CD14-positive monocyte (primary cell): ENCODE data around the gene PPP2R3B. TPM values are rescaled to one million over a fixed set of nuclear protein-coding genes. Genes with fewer than 3 reads are reported as not detected.

Experiments used
- DNase-seq, 3 donors: peaks; one replicate each; pipeline ENCODE4 v3.0.0-alpha.2; 2011 to 2022
- H2AFZ ChIP-seq: 2 replicates; pipeline ENCODE4 v1.6.0; 2012; ENCODE audit warnings: mild to moderate bottlenecking, low read depth, low read length, inconsistent platforms; ENCODE audit not compliant: insufficient read depth, poor library complexity, severe bottlenecking
- H3K27ac ChIP-seq, 2 donors: 1 replicate in 1 of 2; 2 replicates in 1 of 2; pipeline ENCODE4 v1.5.1; 2012 to 2013; ENCODE audit warnings: low read length in 2 of 2, control low read depth in 1 of 2, inconsistent platforms in 1 of 2, low read depth in 1 of 2, mild to moderate bottlenecking in 1 of 2
- H3K27me3 ChIP-seq, 2 donors: one replicate each; pipeline versions ENCODE4 v1.6.0 to v1.6.1; 2011 to 2013; ENCODE audit warnings: low read length in 2 of 2; ENCODE audit not compliant: control insufficient read depth in 2 of 2, insufficient read depth in 2 of 2
- H3K36me3 ChIP-seq, 2 donors: replicated peaks in 1 of 2; 1 replicate in 1 of 2; 2 replicates in 1 of 2; pipeline versions ENCODE4 v1.5.1 to v1.6.1; 2012 to 2013; ENCODE audit warnings: low read length in 2 of 2, control low read depth in 1 of 2, inconsistent platforms in 1 of 2, mild to moderate bottlenecking in 1 of 2; ENCODE audit not compliant: insufficient read depth in 2 of 2, control insufficient read depth in 1 of 2
- H3K4me1 ChIP-seq, 2 donors: 1 replicate in 1 of 2; 2 replicates in 1 of 2; pipeline versions ENCODE4 v1.5.1 to v1.6.1; 2012 to 2013; ENCODE audit warnings: low read length in 2 of 2, control low read depth in 1 of 2, inconsistent platforms in 1 of 2, mild to moderate bottlenecking in 1 of 2, moderate library complexity in 1 of 2; ENCODE audit not compliant: insufficient read depth in 2 of 2, control insufficient read depth in 1 of 2
- H3K4me2 ChIP-seq: replicated peaks from 2 replicates; pipeline ENCODE3; 2012; ENCODE audit warnings: low read length, moderate library complexity, mild to moderate bottlenecking; ENCODE audit not compliant: poor library complexity, severe bottlenecking; ENCODE audit errors: extremely low read depth
- H3K4me3 ChIP-seq, 3 experiments: fragments of 200-600 bp in 1 of 3; sonication (generic) in 1 of 3; replicated peaks in 1 of 3; 1 replicate in 2 of 3; 2 replicates in 1 of 3; pipeline ENCODE4 v1.5.1; 2011 to 2013; ENCODE audit warnings: low read length in 3 of 3, mild to moderate bottlenecking in 3 of 3, control low read depth in 2 of 3, low read depth in 2 of 3, inconsistent platforms in 1 of 3, moderate library complexity in 1 of 3
- H3K79me2 ChIP-seq: 2 replicates; pipeline ENCODE4 v1.6.0; 2012; ENCODE audit warnings: mild to moderate bottlenecking, control low read depth, inconsistent platforms, low read length, moderate library complexity; ENCODE audit not compliant: insufficient read depth
- H3K9ac ChIP-seq: 2 replicates; pipeline ENCODE4 v1.6.0; 2017; ENCODE audit warnings: low read length, mild to moderate bottlenecking; ENCODE audit not compliant: insufficient read depth, poor library complexity, severe bottlenecking
- H3K9me3 ChIP-seq, 2 donors: replicated peaks in 1 of 2; 1 replicate in 1 of 2; 2 replicates in 1 of 2; pipeline versions ENCODE4 v1.5.1 to v1.6.1; 2012 to 2013; ENCODE audit warnings: low read length in 2 of 2, control low read depth in 1 of 2; ENCODE audit not compliant: control insufficient read depth in 1 of 2, insufficient read depth in 1 of 2
- H4K20me1 ChIP-seq: 2 replicates; pipeline ENCODE4 v1.6.0; 2012; ENCODE audit warnings: mild to moderate bottlenecking, low read length, control low read depth, moderate library complexity; ENCODE audit not compliant: insufficient read depth
- H3K27ac Mint-ChIP-seq, 7 donors: one replicate each; pipeline ENCODE4 v1.8.0; 2020; ENCODE audit warnings: mild to moderate bottlenecking in 7 of 7, mixed read lengths in 7 of 7, moderate library complexity in 6 of 7, inconsistent platforms in 2 of 7
- H3K27me3 Mint-ChIP-seq, 3 donors: one replicate each; pipeline ENCODE4 v1.8.0; 2021 to 2022; ENCODE audit warnings: low read depth in 3 of 3, mild to moderate bottlenecking in 3 of 3, mixed read lengths in 3 of 3, moderate library complexity in 3 of 3, inconsistent platforms in 1 of 3
- H3K36me3 Mint-ChIP-seq, 2 donors: one replicate each; pipeline ENCODE4 v1.8.0; 2020; ENCODE audit warnings: mixed read lengths in 2 of 2, inconsistent platforms in 1 of 2, mild to moderate bottlenecking in 1 of 2
- H3K4me1 Mint-ChIP-seq: one replicate; pipeline ENCODE4 v1.8.0; 2020; ENCODE audit warnings: mild to moderate bottlenecking, mixed read lengths
- H3K4me3 Mint-ChIP-seq, 2 donors: one replicate each; pipeline ENCODE4 v1.8.0; 2020; ENCODE audit warnings: mild to moderate bottlenecking in 2 of 2, mixed read lengths in 2 of 2, moderate library complexity in 1 of 2
- H3K9me3 Mint-ChIP-seq, 7 donors: one replicate each; pipeline ENCODE4 v1.8.0; 2020 to 2022; ENCODE audit warnings: mixed read lengths in 7 of 7, mild to moderate bottlenecking in 6 of 7, moderate library complexity in 6 of 7, inconsistent platforms in 2 of 7
- WGBS: methylation state at CpG from one replicate; pipeline ENCODE4 v1.1.5; 2013; ENCODE audit warnings: missing lambda C conversion rate; ENCODE audit not compliant: insufficient coverage; 5-methylcytosine and 5-hydroxymethylcytosine counted together
- intact Hi-C, 2 donors: fragments of 100-400 bp; cut with micrococcal nuclease; formaldehyde crosslinking; loops; one replicate each; pipeline versions ENCODE4 v1.15.0 to v1.15.1; 2023
- polyA plus RNA-seq, 3 donors: library from polyadenylated mRNA; depleted of rRNA in 1 of 3; unstranded in 2 of 3; stranded (reverse) in 1 of 3; fragments of 300-500 nt in 2 of 3; fragments of >200 nt in 1 of 3; fragmentation: Illumina TruSeq in 2 of 3; gene quantifications; 1 replicate in 2 of 3; 2 replicates in 1 of 3; pipeline ENCODE4 v1.2.3, GENCODE V29; 2012 to 2021
- TF ChIP-seq, protein P1 (sequence below): fragments of 200-600 bp; IDR thresholded peaks from one replicate; pipeline ENCODE4 v1.8.0; 2022; ENCODE audit warnings: antibody characterized with exemption, mild to moderate bottlenecking

Gene PPP2R3B
- polyA plus RNA-seq, 3 donors = 2.1 to 9.0 (median 2.3) TPM

DNA sequence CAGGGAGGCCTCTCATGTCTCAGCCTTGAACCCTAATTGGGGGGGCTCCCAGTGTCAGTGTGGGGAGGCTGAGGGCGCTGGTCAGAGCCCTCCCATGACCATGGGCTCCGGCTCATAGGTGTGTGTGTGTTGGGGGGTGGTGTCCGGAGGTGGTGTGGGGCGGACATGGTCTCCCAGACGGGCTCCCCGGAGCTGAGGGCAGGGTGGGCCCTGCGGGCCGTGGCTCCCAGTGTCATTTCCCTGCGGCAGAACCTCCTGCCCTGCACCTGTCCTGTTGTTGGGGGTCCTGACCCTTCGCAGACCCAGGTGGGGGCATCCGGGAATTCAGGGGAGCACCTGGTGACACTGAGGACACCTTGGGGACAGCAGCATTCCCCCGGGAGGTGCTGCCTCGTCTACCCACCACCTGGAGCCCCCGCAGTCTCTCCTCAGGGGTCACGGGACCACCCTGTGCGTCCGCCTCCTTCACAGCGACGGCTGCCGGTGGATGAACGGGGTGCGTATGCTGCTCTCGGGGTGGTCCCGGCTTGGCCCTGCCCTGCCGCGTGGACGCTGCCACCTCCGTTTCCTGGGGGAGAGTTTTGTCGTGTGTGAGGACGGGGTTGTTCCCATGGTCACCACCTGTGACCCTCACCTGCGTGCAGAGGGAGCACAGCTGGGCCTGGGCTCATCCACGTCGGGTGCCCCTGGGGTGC is 53.6 kb downstream of the PPP2R3B start:
- Histone ChIP-seq H3K4me3 (no peak overlapping the region), H2AFZ (no peak overlapping the region), H3K27ac (no peak overlapping the region), H3K9ac (no peak overlapping the region), H3K79me2 (no peaks in the 10 kb centered on the region), H3K4me2 (no peak overlapping the region), H3K27me3 (peaks cover 0 to 21% of the 10 kb centered on the region in 2 donors), H3K36me3 (peaks cover 6 to 16% of the 10 kb centered on the region in 2 donors), H3K9me3 (peaks cover 7 to 36% of the 10 kb centered on the region in 2 donors), H3K4me1 (no peaks in the 10 kb centered on the region), H4K20me1 (no peaks in the 10 kb centered on the region)
- intact Hi-C loops = no loop called here
- no peak overlapping the region for H3K27ac Mint-ChIP-seq
- peaks cover 15 to 30% (median 19%) of the 10 kb centered on the region in 3 donors for H3K27me3 Mint-ChIP-seq
- TF ChIP-seq, protein P1, sequence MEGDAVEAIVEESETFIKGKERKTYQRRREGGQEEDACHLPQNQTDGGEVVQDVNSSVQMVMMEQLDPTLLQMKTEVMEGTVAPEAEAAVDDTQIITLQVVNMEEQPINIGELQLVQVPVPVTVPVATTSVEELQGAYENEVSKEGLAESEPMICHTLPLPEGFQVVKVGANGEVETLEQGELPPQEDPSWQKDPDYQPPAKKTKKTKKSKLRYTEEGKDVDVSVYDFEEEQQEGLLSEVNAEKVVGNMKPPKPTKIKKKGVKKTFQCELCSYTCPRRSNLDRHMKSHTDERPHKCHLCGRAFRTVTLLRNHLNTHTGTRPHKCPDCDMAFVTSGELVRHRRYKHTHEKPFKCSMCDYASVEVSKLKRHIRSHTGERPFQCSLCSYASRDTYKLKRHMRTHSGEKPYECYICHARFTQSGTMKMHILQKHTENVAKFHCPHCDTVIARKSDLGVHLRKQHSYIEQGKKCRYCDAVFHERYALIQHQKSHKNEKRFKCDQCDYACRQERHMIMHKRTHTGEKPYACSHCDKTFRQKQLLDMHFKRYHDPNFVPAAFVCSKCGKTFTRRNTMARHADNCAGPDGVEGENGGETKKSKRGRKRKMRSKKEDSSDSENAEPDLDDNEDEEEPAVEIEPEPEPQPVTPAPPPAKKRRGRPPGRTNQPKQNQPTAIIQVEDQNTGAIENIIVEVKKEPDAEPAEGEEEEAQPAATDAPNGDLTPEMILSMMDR = no peak
- H3K36me3 Mint-ChIP-seq = peaks cover 22 to 43% of the 10 kb centered on the region in 2 donors
- H3K4me1 Mint-ChIP-seq = no peaks in the 10 kb centered on the region
- DNase-seq = no peak
- no peak overlapping the region for H3K4me3 Mint-ChIP-seq
- 93% methylated on average over 24 of the region's 33 CpGs for WGBS
- peaks cover 13 to 37% (median 22%) of the 10 kb centered on the region in 7 donors for H3K9me3 Mint-ChIP-seq

DNA sequence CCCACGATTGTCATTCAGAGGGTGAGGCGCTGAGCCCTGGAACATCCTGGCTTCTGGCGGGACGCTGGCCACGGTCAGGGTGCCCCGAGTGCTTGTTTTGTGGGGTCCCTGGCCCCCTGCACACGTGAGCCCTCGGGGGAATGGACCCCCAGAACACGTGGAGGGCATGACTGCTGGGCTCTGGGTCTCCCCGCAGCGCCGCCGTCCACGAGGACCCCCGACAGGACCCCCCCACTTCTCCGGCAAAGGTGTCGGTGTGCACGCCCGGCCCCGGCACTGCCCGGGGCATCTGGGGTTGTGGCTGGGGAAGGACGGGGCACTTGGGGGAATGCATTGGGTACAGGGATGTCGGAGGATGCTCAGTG is 54.2 kb downstream of the PPP2R3B start:
- H3K9ac ChIP-seq = no peak overlapping the region
- intact Hi-C loops = no loop called here
- TF ChIP-seq, protein P1 = no peak
- WGBS = 97% methylated on average over 23 of the region's 23 CpGs
- H3K9me3 ChIP-seq = peaks cover 1 to 31% of the 10 kb centered on the region in 2 donors
- H3K27me3 ChIP-seq = peaks cover 0 to 21% of the 10 kb centered on the region in 2 donors
- H2AFZ ChIP-seq = no peak overlapping the region
- H3K27ac Mint-ChIP-seq = no peak overlapping the region
- no peak overlapping the region for H3K4me3 ChIP-seq
- peaks cover 16 to 38% of the 10 kb centered on the region in 2 donors for H3K36me3 Mint-ChIP-seq
- peaks cover 7 to 31% (median 17%) of the 10 kb centered on the region in 7 donors for H3K9me3 Mint-ChIP-seq
- H3K4me1 Mint-ChIP-seq = no peaks in the 10 kb centered on the region
- DNase-seq = no peak
- peaks cover 3 to 10% of the 10 kb centered on the region in 2 donors for H3K36me3 ChIP-seq
- no peak overlapping the region for H3K4me3 Mint-ChIP-seq
- no peak overlapping the region for H3K4me2 ChIP-seq
- no peaks in the 10 kb centered on the region for H4K20me1 ChIP-seq
- H3K79me2 ChIP-seq = no peaks in the 10 kb centered on the region
- H3K27me3 Mint-ChIP-seq = peaks cover 15 to 30% (median 19%) of the 10 kb centered on the region in 3 donors
- no peak overlapping the region for H3K27ac ChIP-seq
- no peaks in the 10 kb centered on the region for H3K4me1 ChIP-seq
